Heart left ventricle (tissue), 13 donors: ENCODE data around the gene ZNF697.

Experiments
- POLR2A ChIP-seq, 2 donors: fragments of 450-650 bp; IDR thresholded peaks; one replicate each; pipeline ENCODE4 v1.6.1; 2017; ENCODE audit warnings: antibody characterized with exemption in 2 of 2, mild to moderate bottlenecking in 2 of 2, moderate library complexity in 2 of 2
- TF ChIP-seq, protein P1 (sequence below), 12 donors: fragments of 200-600 bp; sonication (generic) in 4 of 12; IDR thresholded peaks; one replicate each; pipeline versions ENCODE4 v1.5.0 to v1.8.0; 2018 to 2022; ENCODE audit warnings: antibody characterized with exemption in 12 of 12, mild to moderate bottlenecking in 5 of 12
- donor health status: ischemic (EF 13 %, LVEDD 7.1; RV severe dilation, severe dysfunction).
- donor health status: DM: no; HTN: yes; CAD: no.
- donor health status: DM: no; HTN: no; CAD: no.
- donor health status: ischemic (EF 25% LVEDD 6.9; RV normal size, moderate dysfunction).
- donor health status: ischemic (EF 25% LVEDD 5.7; RV mildly dilated, moderate dysfunction).
- donor health status: ischemic (EF 35%, LVEDD 5.7; RV mildly dilated, moderate dysfunction).
- donor health status: nonischemic (EF 11% LVEDD 7.7; RV severe dilation, severe dysfunction).
- donor health status: DM: yes; HTN: yes; CAD: no.
- donor health status: PGD.
- donor health status: ischemic (EF 29% LVEDD 5.4; RV normal size, mild dysfunction).
- donor health status: nonischemic (EF 23%, LVEDD 6.1; RV moderate dilation, normal function).

- TF ChIP-seq POLR2A (IDR thresholded peaks at IDR 0.05), result no peak
- TF ChIP-seq, protein P1, sequence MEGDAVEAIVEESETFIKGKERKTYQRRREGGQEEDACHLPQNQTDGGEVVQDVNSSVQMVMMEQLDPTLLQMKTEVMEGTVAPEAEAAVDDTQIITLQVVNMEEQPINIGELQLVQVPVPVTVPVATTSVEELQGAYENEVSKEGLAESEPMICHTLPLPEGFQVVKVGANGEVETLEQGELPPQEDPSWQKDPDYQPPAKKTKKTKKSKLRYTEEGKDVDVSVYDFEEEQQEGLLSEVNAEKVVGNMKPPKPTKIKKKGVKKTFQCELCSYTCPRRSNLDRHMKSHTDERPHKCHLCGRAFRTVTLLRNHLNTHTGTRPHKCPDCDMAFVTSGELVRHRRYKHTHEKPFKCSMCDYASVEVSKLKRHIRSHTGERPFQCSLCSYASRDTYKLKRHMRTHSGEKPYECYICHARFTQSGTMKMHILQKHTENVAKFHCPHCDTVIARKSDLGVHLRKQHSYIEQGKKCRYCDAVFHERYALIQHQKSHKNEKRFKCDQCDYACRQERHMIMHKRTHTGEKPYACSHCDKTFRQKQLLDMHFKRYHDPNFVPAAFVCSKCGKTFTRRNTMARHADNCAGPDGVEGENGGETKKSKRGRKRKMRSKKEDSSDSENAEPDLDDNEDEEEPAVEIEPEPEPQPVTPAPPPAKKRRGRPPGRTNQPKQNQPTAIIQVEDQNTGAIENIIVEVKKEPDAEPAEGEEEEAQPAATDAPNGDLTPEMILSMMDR (IDR thresholded peaks at IDR 0.05), result no peak
These were observed 39.5 kb upstream of the ZNF697 start for GRCh38 chr1:119687434-119688079.
